Fibroblast of gingiva (primary cell): ENCODE data around the gene PREX1.
"Not testable (repeated sequence)": the region's sequence is repeated elsewhere in the genome, so short reads cannot be mapped to it uniquely, and the experiment has no call there.

Source experiments
- DNase-seq: peaks from one replicate; pipeline ENCODE4 v3.0.0-alpha.2; 2011; ENCODE audit warnings: low read depth

The PREX1 gene

DNA sequence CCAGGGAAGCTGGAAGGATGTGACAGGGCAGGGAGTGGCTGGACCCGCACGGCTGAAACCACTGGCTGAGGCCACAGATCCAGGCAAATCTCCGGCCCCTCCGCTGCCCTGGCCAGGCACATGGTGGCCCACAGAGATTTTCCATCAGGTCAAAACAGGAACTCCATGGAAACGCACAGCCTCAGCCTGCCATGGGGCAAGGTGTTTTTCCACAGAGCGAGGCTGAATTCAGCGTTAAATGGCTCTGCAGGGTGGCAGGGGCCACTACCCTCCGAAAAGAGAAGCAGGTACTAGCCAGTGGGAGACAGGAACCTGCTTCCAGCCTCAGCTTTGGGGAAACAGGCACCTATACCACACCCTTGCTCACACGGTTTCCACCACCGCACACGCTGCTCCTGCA, 53.1 kb downstream of the PREX1 start:
- no peak for DNase-seq

GRCh38 chr20:48773837-48774418, 53.9 kb downstream of the PREX1 start:
- DNase-seq = peak; percentile 34

- DNase-seq = no peak
Measured at GRCh38 chr20:48772183-48772976, 55.4 kb downstream of the PREX1 start.

- peak; percentile 79 for DNase-seq
Measured at GRCh38 chr20:48771542-48771941, 56.3 kb downstream of the PREX1 start.

- DNase-seq = peak; percentile 25
Measured at GRCh38 chr20:48770700-48771442, 56.9 kb downstream of the PREX1 start.

DNA sequence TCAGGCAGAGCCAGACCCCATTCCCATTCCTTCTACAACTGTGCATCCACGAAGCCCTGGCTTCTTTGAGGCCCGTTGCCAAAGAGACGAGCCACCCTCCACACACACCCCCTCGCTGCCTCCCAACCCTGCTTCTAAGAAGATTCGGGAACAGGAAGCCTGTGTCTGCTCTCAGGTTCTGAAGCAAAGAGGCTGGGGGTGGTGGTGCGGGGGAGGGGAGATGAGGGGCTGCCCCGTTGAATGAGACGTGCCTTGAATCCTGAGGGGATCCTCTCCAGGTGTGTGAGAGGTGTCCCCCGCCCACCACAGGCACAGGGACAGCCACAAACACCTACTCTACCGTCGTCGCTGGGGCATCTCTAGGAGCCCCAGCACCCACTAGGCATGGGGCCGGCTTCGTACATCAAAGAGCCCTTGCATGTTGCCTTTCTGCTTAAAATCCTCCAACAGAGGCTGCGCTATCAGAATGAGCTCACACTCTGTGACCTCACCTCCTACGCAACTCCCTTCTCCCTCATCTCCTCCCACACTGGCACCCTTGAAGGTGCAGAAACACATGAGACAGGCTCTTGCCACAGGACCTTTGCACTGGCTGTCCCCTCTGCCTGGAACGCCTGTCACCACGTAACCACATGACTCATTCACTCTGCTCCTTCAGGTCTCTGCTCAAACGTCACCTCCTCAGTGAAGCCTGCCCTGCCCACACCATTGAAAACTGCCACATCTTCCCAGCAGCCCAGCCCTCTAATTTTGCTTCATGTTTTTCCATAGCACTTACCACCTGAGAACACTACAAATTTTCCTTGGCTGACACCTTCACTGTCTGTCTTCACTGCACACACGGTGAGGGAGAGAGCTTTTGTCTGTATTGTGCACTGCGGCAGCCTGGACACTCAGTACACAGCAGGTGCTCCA, 58.5 kb downstream of the PREX1 start:
- DNase-seq = no peak

DNA sequence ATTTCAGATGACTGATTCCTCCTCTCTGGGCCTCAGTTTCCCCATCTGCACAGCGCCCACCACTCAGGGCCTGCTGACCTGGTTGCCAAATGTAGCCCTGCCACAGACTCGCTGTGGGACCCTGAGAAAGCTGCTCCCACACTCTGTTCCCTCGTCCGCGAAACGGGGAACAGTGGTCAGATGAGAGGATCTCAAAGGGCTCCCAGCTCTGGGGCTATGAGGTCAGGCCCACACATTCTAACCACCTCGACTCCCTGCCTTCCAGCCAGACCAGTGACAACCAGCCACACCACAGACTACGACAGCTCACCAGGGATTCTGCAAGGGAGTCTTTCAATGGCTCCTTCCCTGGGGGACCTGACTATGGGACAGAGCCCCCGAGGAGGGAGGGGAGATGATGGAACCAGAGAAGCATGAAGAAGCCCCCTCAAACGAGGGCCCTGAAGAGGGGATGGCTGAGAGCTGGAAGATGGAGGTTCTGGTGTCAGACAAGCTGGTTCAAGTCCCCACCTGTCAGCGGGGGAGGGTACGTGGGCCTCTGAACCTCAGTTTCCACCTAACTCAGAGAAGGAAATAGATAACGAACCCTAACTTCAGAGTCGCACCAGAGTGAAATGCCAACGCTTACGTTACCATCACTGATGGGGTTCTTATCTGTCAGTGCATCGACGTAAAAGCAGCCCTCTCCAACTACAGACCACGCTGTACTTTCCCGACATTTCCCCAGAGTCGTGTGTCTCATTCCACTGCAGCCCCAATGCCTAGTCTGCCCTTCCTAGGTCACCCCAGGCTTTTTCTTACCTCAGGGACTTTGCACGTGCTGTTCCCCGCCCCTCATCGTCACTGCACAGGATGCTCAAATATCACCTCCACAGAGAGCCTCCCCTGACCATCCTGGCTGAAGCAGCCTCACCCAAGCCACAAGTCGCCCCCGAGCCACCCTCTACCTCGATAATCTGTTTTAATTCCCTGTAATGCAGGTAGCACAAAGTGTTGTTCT, 60.5 kb downstream of the PREX1 start:
- no peak for DNase-seq

GRCh38 chr20:48766205-48766604, 61.6 kb downstream of the PREX1 start:
- no peak for DNase-seq

DNA sequence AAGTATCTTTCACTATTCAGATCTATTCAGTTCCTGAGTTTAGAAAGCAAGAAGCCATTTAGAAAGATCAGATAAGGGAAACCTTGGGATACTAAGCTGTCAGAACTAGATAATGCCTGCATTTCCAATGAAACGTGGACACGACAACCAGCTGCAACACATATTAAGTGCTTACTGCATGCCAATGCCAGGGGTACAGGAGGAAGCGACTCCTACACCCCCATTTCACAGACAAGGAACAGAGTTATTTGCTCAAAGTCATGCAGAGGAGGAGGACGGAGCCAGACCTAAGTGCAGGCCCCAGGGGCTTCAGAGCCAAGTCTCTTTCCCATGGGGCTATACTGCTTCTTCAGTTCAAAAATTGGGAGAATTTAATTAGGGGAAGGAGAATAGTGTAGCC, 62.4 kb downstream of the PREX1 start:
- DNase-seq = no peak

GRCh38 chr20:48763216-48763914, 64.4 kb downstream of the PREX1 start:
- no peak for DNase-seq

DNA sequence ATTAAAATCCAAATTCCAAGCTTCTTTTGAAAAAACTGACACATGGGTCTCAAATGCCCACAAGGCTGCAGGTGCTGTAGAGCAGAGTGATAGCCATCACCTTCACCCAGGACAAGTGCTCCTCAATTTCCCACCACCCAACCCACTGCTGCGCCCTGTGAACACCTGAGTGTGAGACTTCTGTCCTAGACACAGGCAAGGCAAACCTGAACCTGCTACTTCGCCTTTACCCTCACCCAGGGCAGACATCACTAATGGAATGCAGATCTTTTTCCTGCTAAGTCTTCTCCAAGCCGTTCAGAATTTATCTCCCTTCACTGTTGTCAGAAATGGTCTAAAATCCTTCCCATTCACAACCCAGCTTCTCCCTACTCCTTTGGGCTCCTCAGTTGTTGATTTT, 65.9 kb downstream of the PREX1 start:
- DNase-seq = no peak

DNA sequence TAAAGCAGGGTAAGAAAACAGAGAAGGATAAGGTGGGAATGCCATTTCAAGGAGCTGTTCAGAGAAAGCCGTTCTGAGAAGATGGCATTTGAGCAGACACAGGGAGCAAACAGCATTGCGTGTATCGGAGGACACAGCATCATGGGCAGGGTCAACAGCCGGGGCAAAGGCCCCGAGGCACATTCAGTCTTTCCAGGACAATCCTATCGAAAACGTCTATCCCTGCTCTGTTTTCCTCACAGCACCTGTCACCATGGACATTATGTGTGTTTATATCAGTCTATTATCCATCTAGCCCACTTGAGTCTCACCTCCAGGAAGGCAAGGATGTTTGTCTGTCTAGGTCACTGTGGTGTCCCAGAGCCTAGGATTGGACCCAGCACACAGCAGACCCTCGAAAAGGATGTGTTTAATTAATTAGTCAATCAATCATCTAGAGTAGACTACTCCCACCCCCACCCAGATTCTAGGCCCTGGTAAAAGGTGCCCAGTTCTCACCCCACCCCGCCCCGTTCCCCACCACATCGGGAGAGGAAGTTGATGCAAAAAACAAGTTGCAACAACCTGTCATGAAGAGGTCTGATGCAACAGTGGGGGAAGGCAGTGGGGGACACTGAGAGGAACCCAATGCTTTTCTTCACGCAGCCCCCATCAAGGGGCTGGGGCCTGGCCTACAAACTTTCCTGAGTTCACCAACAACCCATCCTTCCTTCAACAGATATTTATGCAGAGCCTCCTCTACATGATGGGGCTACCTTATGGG, 66.6 kb downstream of the PREX1 start:
- DNase-seq = no peak

- no peak for DNase-seq
Measured at GRCh38 chr20:48760403-48760983, 67.3 kb downstream of the PREX1 start.

DNA sequence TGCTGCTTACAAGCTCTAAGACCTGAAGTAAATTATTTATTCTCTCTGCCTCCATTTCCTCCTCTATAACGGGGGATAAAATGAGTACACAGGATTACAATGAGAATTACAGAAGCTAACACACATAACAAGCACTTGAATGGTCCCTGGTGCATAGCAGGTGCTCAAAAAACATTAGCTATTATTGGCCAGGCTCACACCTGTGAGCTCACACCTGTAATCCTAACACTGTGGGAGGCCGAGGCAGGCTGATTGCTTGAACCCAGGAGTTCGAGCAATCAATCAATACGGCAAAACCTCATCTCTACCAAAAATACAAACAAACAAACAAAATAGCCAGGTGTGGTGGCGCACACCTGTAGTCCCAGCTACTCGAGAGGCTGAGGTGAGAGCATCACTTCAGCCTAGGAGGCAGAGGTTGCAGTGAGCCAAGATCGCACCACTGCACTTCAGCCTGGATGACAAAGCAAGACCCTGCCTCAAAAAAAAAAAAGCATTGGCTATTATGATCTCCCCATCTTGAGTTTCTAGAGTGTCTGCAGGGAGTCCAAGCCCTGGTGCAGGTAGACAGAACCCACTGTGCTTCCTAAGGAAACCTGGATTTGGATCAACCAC, 68.1 kb downstream of the PREX1 start:
- DNase-seq = no peak

GRCh38 chr20:48758206-48758820, 69.5 kb downstream of the PREX1 start:
- no peak for DNase-seq

DNA sequence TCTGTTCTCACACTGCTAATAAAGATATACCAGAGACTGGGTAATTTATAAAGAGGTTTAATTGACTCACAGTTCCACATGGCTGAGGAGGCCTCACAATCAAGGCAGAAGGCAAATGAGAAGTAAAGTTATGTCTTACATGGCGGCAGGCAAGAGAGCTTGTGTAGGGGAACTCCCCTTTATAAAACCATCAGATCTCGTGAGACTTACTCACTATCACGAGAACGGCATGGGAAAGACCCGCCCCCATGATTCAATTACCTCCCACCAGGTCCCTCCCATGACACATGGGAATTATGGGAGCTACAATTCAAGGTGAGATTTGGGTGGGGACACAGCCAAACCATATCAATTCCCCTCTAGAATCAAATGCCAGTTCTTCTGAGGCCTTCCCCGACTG, 71.0 kb downstream of the PREX1 start:
- DNase-seq = not testable (repeated sequence)

DNA sequence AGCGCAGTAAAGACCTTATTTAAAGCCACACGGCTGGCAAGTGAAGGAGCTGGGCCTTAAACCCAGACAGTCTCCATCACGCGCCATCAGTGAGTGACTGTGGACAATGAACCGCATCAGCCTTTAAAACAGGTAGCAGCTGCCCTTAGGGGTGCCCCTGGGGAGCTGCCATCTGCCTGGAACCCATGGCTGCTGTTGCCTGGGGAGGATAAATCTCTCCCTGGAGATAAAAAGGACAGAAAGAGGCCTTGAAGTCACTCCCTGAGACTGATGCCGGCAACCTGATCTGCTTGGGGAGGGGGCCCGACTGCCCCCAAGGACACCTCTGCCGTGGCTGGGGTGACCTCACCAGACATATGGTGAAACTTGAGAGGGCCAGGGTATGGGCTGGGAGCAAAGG, 73.5 kb downstream of the PREX1 start:
- no peak for DNase-seq

DNA sequence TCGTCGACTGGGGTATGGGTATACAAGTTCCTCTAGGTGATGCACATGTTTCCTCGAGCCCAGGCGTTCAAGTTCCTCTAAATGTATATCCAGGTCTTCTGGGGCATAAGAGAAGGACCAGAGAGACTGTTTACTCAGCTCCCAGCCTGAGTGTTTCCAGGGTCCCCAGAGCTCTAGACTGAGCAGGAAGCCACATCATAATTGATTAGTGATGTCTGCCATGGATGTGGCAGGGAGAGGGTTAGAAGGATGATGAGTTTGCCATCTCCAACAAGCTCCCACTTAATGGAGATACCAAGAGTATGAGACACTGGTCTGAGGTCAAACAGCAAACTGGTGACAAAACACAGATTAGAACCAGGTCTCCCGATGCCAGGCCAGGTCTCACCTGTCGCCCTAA, 74.8 kb downstream of the PREX1 start:
- no peak for DNase-seq
